Retina (tissue), 1 donor: ENCODE measurements around the gene NPAS4.
"Not testable (repeated sequence)": the region's sequence is repeated elsewhere in the genome, so short reads cannot be mapped to it uniquely, and the experiment has no call there.

Experiments
- DNase-seq: peaks from one replicate; pipeline ENCODE4 v3.0.0-alpha.2; 2016

The NPAS4 gene

DNA sequence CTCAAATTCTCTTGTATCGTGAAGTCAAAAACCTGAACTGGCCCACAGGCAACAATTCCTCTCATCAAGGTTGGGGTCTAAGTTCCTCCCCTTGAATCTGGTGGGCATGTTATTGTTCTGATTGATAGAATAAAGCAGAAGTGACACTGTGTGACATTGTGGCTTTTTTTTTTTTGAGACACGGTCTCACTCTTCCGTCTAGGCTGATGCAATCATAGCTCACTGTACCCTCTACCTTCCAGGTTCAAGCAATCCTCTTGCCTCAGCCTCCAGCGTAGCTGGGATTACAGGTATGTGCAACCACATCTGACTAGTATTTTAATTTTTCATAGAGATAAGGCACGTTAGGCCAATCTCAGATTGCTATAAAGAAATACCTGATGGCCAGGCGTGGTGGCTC lies 37.0 kb downstream of the NPAS4 start:
- no peak for DNase-seq

DNA sequence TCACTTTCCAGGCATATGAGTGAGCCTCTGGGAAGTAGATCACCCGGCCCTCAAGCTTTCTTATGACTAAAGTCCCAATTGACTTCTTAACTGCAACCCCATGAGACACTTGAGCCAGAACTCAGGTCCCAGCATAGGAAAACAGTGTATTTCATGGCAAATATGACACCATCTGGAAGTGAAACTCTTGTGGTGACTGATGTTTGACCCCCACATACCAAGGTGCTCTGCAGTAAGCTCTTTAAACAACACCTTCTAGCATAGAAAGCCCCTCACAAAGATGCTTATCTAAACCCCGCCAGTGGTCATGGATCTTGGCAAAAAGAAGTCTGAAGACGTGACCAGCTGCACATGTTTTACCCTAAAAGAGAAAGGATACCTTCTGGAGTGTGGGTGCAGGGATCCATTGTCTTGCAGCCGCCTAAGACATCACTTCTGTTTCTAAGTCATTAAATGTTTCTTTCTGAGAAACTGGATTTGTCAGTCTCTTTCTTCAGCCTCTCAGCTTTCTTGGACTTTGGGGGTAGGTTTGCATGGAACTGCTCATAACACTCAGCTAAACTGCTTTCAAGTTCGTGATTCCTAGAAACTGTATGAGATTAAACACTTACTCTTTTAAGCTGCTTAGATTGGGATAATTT lies 38.4 kb downstream of the NPAS4 start:
- DNase-seq, result no peak

DNA sequence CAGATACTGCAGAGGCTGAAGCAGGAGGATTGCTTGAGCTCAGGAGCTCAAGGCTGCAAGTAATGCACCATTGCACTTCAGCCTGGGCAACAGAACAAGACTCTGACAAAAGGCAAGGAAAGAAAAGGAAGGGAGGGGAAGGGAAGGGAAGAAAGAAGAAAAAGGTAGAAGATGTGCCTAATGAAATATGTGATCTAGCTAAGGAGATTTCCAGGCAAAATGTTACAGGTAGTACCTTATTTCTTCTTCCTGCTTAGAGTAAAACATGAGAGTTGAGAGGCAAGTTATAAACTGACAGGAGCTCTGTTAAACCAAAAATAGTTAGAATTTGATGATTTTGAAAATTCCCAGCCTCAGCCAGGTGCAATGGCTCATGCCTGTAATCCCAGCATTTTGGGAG lies 41.2 kb downstream of the NPAS4 start:
- DNase-seq, result no peak

DNA sequence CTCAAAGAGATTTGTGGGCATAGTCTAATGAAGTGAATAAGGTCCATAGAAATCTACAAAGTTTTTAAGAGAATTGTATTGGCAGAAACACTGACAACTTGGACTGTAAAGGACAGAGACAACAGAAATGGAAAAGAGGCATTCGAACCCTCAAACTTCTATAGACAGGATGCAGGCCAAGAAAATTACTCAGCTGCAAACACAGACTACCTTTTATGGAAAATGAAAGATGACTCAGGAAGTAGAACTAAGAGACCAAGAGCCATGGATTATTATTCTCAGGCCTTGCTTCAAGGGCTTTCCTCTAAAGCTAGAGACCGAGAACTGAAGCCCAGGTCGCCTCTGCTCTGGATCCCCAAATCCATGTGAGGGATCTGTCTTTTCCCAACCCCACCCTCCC lies 42.1 kb downstream of the NPAS4 start:
- no peak for DNase-seq

DNA sequence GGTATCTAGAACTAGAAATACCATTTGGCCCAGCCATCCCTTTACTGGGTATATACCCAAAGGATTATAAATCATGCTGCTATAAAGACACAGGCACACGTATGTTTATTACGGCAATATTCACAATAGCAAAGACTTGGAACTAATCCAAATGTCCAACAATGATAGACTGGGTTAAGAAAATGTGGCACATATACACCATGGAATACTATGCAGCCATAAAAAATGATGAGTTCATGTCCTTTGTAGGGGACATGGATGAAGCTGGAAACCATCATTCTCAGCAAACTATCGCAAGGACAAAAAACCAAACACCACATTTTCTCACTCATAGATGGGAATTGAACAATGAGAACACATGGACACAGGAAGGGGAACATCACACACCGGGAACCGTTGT lies 43.3 kb downstream of the NPAS4 start:
- DNase-seq, result not testable (repeated sequence)

DNA sequence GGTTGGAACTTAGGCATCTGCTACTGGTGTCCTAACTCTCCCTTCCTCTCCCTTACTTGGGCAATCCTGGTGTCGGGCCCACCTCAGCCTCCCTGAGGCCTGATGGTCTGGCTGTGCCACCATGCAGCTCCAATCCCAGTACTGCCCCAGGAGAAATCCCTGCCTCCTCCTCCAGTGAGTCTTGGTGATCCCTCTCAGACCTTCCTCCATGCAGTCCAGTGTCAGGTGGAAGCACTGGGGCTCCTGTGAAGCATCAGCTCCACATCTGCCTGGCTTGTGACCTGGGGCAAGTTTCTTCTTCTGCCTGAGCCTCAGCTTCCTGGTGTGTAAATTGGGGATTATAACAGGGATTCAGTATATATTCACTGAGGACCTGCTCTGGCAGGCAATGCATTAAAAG lies 44.1 kb downstream of the NPAS4 start:
- no peak for DNase-seq

DNA sequence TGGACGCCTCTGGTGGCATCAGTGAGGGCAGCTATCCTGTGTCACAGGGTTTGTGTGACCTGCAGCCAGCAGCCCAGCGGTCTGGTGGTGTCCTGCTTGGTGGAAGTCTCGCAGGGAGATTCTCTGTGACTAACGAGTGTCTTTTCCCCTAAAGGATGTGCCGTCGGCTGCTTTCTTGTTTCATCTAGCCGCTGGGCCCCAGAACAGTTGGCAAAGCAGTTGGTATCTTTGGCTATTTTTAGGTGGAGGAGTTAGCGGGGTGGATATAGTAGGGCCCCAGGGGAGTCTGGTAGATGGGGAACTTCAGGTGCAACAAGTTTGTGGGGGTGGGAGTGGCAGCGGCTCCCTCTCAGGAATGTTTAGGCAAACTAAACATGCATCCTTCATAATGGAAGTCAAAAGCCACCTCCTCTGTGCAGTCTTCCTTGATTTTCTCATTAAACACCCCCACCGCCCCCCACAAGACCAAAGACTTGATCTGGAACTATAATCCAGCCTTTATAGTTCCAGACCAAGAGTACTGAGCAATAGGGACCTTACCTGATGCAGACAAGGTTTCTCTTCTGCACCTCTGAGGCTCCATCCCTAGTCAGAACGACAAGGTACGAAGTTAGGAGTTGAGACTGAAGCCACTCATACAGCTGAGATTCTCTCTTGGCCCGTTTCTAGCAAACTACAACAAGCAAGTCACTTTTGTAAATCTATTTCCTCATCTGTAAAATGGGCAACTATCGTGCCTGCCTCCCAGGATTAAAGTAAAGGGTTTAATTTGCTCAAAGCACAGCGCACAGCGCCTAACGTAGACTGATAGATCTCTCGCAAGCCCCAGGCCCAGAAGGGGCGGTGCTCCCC lies 44.8 kb downstream of the NPAS4 start:
- DNase-seq, result peak; percentile 22

DNA sequence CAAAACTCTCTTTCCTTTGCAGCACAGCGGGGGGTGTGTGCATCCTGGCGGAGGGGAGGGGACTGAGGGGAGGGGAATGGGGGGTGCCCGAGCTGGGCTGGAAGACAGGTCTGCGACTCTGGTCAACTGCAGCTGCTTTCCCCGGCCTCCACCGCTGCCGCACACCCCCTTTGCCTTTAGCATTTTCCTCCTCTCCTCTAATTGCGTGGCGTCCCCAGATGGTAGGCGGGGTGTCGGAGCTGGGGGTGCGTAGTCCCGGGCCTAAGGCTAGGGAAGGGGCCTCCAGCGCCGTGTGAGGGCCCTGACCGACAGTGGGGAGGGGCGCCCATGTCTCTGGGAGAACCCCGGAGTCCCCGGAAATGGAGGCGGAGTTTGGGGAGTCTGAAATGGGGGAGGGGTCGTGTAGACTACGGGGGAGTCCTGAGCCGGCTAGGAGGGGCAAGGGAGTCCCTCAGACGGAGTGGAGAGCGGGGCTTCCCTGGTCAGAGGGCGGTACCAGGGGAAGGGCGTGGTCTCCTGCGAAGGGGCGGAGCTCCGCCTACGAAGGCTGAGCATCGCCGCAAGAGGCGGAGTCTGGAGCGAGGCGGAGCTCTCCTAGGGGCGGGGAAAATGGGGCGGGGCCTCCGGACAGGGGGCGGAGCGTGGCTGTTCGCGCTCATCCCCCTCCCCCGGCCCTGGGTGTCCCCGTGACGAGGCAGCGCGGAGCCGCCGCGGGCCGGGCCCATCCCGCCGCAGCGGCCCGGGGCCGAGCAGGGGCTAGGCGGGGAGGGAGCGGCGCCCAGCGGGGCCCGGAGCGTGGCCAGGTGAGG lies 45.6 kb downstream of the NPAS4 start, which contains the start of gene PELI3:
PELI3 (plus strand) TSS at position 681 of the 809 bp plus-strand sequence. CDS start 1,224 bp downstream, outside the sequence.
- peak; percentile 92 for DNase-seq

DNA sequence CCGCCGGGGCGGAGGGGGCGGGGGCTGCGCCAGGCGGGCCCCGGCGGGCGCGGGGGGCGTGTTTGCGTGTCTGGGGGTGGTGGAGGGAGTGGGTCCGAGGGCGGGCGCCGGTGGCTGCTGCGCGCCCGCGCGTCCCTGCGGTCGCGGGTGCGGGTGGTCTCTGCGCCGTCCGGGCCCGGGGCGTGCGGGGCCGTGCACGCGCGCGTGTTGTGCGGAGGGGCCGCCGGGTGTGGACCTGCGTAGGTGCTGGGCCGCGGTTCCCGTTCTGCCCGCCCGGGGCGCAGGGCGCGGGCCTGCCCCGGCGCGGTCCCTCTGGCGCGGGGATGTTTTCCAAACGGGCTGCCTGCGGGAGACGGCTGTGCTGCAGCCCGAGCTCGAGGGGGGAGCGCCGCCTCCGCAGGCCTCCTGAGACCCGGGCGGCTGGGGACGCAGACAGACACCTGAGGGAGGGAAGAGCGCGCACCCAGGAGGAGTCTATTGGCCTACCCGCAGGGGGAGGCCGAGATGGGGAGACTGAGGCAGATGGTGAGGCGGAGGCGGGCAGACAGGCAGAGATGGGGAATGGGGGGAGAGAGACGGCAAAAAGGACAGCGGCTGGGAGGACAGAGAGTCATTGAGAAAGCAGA lies 46.3 kb downstream of the NPAS4 start:
- peak; percentile 59 for DNase-seq

DNA sequence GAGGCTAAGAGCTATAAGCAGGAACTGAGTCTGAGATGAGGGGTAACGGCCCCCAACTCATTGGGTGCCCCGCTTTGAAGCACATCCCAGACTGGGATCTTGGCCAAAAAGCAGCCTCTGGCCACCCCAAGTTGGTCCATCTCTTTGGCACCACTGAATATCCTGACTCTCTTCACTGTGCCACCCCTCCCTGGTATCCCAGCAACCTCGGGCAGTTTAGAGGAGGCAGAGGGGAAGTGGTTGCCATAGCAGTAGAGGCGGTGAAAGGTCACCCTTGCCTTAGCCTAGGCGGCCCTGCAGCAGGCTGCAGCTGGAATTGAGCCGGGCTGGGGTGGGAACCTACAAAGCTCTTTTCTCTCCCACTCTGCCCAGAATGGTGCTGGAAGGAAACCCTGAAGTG lies 46.9 kb downstream of the NPAS4 start:
- DNase-seq, result peak; percentile 55

DNA sequence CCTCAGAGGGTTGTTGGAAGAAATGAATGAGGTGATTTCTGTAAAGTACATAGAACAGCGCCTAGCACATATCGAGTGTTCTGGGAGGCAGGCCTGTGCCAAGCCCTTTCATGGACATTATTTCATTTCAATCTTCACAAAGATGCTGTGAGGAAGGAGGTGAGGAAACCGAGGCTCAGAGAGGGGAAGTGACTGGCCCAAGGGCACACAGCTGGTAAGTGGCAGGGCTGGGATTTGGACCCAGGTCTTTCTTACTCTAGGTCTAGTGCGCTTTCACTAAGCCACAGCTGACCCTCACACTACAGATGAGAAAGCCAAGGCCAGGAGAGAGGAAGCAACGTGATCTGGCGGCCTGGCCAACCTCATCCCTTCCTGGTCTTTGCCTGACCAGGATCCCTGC lies 47.9 kb downstream of the NPAS4 start:
- DNase-seq, result no peak

DNA sequence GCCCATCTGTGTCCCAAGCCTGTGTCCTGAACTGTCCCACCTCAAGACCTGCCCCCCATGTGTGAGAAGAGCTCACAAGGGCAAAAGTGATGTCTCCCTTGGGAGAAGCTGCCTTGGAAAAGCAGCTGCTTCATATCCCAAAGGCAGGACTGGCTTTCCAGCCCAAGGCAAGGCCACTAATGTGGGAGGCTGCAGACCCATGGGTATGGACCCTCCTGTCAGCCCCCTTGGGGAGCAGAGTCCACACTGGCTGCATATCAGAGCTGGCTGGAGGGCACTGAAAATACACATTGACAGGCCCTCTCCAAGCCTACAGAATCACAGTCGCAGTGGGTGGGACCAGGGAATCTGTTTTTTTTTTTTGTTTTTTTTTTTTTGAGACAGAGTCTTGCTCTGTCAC lies 48.6 kb downstream of the NPAS4 start:
- no peak for DNase-seq

DNA sequence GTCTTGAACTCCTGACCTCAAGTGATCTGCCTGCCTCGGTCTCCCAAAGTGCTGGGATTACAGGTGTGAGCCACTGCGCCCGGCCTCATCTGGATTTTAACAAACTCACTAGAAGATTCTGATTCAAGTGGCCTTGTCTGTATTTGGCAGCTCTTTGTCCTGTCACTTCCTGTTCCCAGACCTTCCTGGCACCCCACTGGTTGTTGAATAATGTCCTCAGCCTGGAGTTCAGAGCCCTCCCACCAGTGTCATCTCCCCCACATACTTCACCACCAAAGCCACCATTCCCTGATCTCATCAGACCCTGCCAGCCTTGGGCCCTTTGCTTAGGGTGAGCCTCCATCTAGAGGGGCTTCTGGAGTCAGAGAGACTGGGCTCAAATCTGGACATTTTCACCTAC lies 49.2 kb downstream of the NPAS4 start:
- DNase-seq, result no peak

DNA sequence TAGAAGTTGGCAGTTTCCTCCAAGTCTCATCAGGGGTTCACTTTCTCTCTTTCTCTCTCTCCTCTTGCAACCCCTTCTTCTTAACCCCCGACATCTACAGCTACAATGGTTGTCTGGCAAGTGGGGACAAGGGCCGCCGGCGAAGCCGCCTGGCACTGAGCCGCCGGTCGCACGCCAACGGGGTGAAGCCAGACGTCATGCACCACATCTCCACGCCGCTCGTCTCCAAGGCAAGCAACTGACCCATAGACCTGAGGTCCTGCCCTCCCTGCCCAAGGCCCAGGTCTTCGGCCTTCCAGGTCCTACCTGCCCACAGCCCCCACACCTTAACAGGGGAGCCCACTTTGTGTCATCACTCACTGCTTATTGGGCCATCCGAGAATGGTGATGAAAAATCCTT lies 50.3 kb downstream of the NPAS4 start:
- no peak for DNase-seq

DNA sequence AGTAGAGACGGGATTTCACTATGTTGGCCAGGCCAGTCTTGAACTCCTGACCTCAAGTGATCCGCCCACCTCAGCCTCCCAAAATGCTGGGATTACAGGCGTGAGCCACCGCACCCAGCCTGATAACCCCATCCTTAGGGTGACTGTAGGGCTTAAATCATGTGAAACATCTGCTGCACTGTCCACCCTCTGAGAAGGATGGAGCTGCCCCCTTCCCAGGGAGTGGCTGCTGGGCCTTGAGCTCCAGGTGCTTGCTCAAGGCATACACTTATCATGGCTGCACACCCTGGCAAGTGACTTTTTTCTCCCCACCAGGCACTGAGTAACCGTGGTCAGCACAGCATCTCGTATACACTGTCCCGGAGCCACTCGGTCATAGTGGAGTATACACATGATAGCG lies 51.2 kb downstream of the NPAS4 start:
- no peak for DNase-seq

DNA sequence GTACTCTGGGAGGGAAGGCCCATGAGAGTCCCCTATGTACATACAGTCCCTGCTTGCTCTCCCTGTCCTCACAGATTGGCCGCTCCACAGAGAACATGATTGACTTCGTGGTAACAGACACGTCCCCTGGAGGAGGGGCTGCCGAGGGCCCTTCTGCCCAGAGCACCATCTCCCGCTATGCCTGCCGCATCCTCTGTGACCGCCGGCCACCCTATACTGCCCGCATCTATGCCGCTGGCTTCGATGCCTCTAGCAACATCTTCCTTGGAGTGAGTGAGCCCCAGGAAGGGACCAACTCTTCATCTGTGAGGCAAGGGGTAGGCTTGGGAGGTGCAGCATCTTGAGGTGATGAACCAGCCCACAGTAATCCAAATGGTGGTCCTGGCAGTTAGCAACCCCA lies 52.3 kb downstream of the NPAS4 start:
- DNase-seq, result no peak

DNA sequence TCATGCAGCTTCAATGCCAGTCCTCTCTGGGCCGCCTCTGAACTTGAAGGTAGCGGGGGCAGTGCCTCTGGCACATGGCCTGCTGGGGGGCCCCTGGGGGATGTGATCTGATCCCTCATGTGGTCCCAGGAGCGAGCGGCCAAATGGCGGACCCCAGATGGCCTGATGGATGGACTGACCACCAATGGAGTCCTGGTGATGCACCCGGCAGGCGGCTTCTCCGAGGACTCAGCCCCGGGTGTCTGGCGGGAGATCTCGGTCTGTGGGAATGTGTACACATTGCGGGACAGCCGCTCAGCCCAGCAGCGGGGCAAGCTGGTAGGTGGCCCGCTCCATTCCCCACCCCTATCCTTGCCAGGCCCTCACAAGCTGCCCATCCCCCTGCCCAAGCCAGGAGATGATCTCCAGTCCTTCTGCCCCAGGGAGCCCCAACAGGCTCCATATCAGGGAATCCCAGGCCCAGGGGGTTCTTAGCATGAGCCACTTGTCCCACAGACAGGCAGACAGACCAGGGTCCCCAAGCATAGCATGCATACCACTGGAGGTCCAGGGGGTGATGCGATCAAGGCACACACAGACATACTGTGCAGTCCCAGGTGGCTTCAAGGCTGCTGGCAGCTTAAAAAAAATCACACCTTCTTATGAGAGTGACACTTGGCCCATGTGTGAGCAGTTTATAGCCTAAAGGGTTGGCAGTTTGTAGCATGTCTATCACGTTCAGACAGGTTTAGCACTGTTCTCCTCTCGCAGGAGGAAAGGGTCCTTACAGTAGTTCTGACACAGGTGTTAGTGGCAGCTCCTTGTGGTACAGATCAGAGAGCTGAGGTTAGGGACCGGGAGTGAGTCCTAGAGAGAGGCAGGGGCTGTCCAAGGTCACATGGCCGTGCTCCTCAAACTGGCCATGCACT lies 53.0 kb downstream of the NPAS4 start:
- no peak for DNase-seq

DNA sequence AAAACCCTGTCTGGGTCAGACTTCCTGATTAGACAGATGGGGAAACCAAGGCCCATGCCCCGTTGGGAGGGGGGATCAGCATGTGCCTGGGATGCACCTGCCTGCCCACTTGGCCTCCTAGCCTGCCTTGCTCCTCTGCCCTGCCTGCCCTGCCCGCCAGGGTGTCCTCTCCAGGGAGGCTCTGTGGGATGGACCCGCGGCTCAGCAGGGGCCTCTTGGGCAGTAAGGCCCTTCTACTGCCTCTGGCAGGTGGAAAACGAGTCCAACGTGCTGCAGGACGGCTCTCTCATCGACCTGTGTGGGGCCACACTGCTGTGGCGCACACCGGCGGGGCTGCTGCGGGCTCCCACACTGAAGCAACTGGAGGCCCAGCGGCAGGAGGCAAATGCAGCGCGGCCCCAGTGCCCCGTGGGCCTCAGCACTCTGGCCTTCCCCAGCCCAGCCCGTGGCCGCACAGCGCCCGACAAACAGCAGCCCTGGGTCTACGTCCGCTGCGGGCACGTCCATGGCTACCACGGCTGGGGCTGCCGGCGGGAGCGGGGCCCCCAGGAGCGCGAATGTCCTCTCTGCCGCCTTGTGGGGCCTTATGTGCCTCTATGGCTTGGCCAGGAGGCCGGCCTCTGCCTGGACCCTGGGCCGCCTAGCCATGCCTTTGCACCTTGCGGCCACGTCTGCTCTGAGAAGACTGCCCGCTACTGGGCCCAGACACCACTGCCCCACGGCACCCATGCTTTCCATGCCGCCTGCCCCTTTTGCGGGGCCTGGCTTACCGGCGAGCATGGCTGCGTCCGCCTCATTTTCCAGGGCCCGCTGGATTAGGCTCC lies 54.7 kb downstream of the NPAS4 start:
- DNase-seq, result no peak
